Vagina (tissue), 2 donors: ENCODE data around the gene ADGRA1. TPM values are rescaled to one million over a fixed set of nuclear protein-coding genes. Genes with fewer than 3 reads are reported as not detected.
"Not testable (repeated sequence)": the region's sequence is repeated elsewhere in the genome, so short reads cannot be mapped to it uniquely, and the experiment has no call there.

Experiments used
- DNase-seq, 2 donors: peaks; one replicate each; pipeline ENCODE4 v3.0.0-alpha.2; 2017; ENCODE audit errors: extremely low spot score in 2 of 2
- H3K27ac ChIP-seq: fragments of 200-600 bp; sonication (generic); one replicate; pipeline ENCODE4 v1.5.1; 2019
- H3K27me3 ChIP-seq: fragments of 200-600 bp; sonication (generic); one replicate; pipeline ENCODE4 v1.5.1; 2019
- H3K36me3 ChIP-seq, 2 donors: fragments of 200-600 bp; sonication (generic); one replicate each; pipeline ENCODE4 v1.5.1; 2017 to 2019
- H3K4me1 ChIP-seq: fragments of 200-600 bp; sonication (generic); one replicate; pipeline ENCODE4 v1.5.1; 2019
- H3K4me3 ChIP-seq, 2 donors: fragments of 200-600 bp; sonication (generic); 1 replicate in 1 of 2; 2 replicates in 1 of 2; pipeline ENCODE4 v1.5.1; 2016 to 2019
- H3K9me3 ChIP-seq: fragments of 200-600 bp; sonication (generic); one replicate; pipeline ENCODE4 v1.5.1; 2019
- POLR2A ChIP-seq, 2 donors: fragments of 450-650 bp; IDR thresholded peaks; one replicate each; pipeline ENCODE4 v1.6.1; 2017; ENCODE audit warnings: antibody characterized with exemption in 2 of 2, mild to moderate bottlenecking in 2 of 2, moderate library complexity in 2 of 2
- POLR2AphosphoS5 ChIP-seq, 2 donors: sonication (generic); formaldehyde crosslinking; IDR thresholded peaks; one replicate each; pipeline ENCODE4 v1.9.0; 2017; ENCODE audit warnings: antibody characterized with exemption in 2 of 2, mild to moderate bottlenecking in 2 of 2, low read depth in 1 of 2; ENCODE audit not compliant: insufficient read depth in 1 of 2
- intact Hi-C: fragments of 100-400 bp; cut with DNase I; formaldehyde crosslinking; loops from one replicate; pipeline ENCODE4 v1.15.1; 2023
- total RNA-seq: library from RNA; depleted of rRNA; stranded (reverse); fragments of >200 nt; gene quantifications from one replicate; pipeline ENCODE4 v1.2.3, GENCODE V29; 2016
- TF ChIP-seq, protein P1 (sequence below), 3 experiments: fragments of 450-650 bp in 2 of 3; fragments of 200-600 bp in 1 of 3; sonication (generic) in 1 of 3; IDR thresholded peaks; one replicate each; pipeline ENCODE4 v1.5.1; 2017 to 2019; ENCODE audit warnings: antibody characterized with exemption in 3 of 3, mild to moderate bottlenecking in 2 of 3, moderate library complexity in 2 of 3

ADGRA1 gene
- total RNA-seq, 1 donor from 2014 or later: 0.49 TPM

DNA sequence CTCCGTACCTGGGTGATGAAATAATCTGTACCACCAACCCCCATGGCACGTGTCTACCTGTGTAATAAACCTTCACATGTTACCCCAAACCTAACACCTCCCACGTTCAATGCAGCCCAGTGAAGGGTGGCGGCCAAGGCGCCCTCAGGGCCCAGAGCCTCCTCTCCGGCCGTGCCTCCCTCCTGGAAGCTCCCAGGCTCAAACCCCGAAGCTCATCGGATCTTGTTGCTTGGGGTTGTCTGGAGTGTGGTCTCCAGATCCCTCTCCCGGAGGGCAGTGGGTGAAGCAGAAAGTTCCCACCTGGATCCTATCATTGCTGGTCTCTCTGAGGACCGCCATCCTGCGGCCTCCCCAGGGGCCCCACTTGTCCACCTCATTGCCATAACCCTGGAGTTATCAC lies 62.9 kb downstream of the ADGRA1 start:
- Histone ChIP-seq H3K27me3 (no peaks in the 10 kb centered on the region), H3K4me3 (no peak overlapping the region), H3K9me3 (no peaks in the 10 kb centered on the region), H3K36me3 (no peaks in the 10 kb centered on the region), H3K27ac (no peak overlapping the region), H3K4me1 (no peaks in the 10 kb centered on the region)
- intact Hi-C loops: no loop called here
- TF ChIP-seq, protein P1, sequence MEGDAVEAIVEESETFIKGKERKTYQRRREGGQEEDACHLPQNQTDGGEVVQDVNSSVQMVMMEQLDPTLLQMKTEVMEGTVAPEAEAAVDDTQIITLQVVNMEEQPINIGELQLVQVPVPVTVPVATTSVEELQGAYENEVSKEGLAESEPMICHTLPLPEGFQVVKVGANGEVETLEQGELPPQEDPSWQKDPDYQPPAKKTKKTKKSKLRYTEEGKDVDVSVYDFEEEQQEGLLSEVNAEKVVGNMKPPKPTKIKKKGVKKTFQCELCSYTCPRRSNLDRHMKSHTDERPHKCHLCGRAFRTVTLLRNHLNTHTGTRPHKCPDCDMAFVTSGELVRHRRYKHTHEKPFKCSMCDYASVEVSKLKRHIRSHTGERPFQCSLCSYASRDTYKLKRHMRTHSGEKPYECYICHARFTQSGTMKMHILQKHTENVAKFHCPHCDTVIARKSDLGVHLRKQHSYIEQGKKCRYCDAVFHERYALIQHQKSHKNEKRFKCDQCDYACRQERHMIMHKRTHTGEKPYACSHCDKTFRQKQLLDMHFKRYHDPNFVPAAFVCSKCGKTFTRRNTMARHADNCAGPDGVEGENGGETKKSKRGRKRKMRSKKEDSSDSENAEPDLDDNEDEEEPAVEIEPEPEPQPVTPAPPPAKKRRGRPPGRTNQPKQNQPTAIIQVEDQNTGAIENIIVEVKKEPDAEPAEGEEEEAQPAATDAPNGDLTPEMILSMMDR (IDR thresholded peaks at IDR 0.05): no peak
- TF ChIP-seq POLR2AphosphoS5 (IDR thresholded peaks at IDR 0.05; ENCODE audit: insufficient read depth in 1 of 2, low read depth in 1 of 2): no peak
- TF ChIP-seq POLR2A (IDR thresholded peaks at IDR 0.05): no peak
- DNase-seq: no peak

DNA sequence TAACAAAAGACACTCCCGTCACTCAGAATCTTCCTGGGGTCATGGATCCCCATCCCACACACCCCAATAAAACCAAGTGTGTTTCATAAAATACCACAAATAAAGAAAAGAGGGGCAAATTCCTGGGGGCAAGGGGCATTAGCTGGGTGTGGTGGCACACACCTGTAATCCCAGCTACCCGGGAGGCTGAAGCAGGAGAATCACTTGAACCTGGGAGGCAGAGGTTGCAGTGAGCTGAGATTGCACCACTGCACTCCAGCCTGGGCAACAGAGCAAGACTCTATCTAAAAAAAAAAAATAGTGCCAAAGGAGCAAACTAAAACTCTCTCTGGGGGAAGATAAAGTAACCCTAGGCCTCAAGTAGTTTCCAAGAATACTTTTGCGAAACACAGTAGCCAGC lies 63.3 kb downstream of the ADGRA1 start:
- H3K27me3 ChIP-seq, H3K9me3 ChIP-seq, H3K4me3 ChIP-seq, H3K27ac ChIP-seq, H3K4me1 ChIP-seq, intact Hi-C loops, H3K36me3 ChIP-seq, DNase-seq: not testable (repeated sequence)

GRCh38 chr10:133151543-133151972 lies 63.8 kb downstream of the ADGRA1 start:
- TF ChIP-seq POLR2AphosphoS5 (IDR thresholded peaks at IDR 0.05; ENCODE audit: insufficient read depth in 1 of 2, low read depth in 1 of 2) (no peak), POLR2A (IDR thresholded peaks at IDR 0.05) (no peak)
- TF ChIP-seq, protein P1 (IDR thresholded peaks at IDR 0.05): no peak
- no peaks in the 10 kb centered on the region for H3K4me1 ChIP-seq
- no peaks in the 10 kb centered on the region for H3K36me3 ChIP-seq
- no peak overlapping the region for H3K4me3 ChIP-seq
- DNase-seq: no peak
- no peak overlapping the region for H3K27ac ChIP-seq
- no peaks in the 10 kb centered on the region for H3K9me3 ChIP-seq
- no peaks in the 10 kb centered on the region for H3K27me3 ChIP-seq
- intact Hi-C loops: no loop called here

GRCh38 chr10:133154411-133154810 lies 66.7 kb downstream of the ADGRA1 start:
- Histone ChIP-seq H3K27me3 (no peaks in the 10 kb centered on the region), H3K4me3 (no peak overlapping the region), H3K9me3 (no peaks in the 10 kb centered on the region), H3K36me3 (no peaks in the 10 kb centered on the region), H3K27ac (no peak overlapping the region), H3K4me1 (no peaks in the 10 kb centered on the region)
- intact Hi-C loops: no loop called here
- DNase-seq: no peak
- no peak for TF ChIP-seq POLR2A (IDR thresholded peaks at IDR 0.05)
- TF ChIP-seq, protein P1 (IDR thresholded peaks at IDR 0.05): no peak
- TF ChIP-seq POLR2AphosphoS5 (IDR thresholded peaks at IDR 0.05; ENCODE audit: insufficient read depth in 1 of 2, low read depth in 1 of 2): no peak

- H3K36me3 ChIP-seq: no peaks in the 10 kb centered on the region
- H3K4me1 ChIP-seq: no peaks in the 10 kb centered on the region
- H3K27me3 ChIP-seq: no peaks in the 10 kb centered on the region
- no peak for DNase-seq
- TF ChIP-seq, protein P1 (IDR thresholded peaks at IDR 0.05): no peak
- H3K9me3 ChIP-seq: no peaks in the 10 kb centered on the region
- no peak overlapping the region for H3K27ac ChIP-seq
- no peak overlapping the region for H3K4me3 ChIP-seq
- intact Hi-C loops: no loop called here
Observed at GRCh38 chr10:133154996-133155778, 67.5 kb downstream of the ADGRA1 start.
